ENCODE measurements around the gene PHF21B. TPM values are rescaled to one million over a fixed set of nuclear protein-coding genes. Genes with fewer than 3 reads are reported as not detected.

Gene PHF21B
- total and polyA plus RNA-seq, 5 donors from 2014 or later, result not detected

- Mint-ChIP-seq H3K27ac (no peak overlapping the region), H3K4me3 (no peak overlapping the region)
Observed at GRCh38 chr22:45051419-45051818, 41.6 kb upstream of the PHF21B start.

GRCh38 chr22:45047260-45047659 is 37.5 kb upstream of the PHF21B start:
- no peak for ATAC-seq (ENCODE audit: low read depth in 2 of 2)
- no peak overlapping the region for H3K4me3 Mint-ChIP-seq

More at GRCh38 chr22:45051419-45051818, 41.6 kb upstream of the PHF21B start:
- no peaks in the 10 kb centered on the region for H3K36me3 Mint-ChIP-seq
- no peak overlapping the region for H3K27ac ChIP-seq (ENCODE audit: insufficient read depth, low read length, poor library complexity, severe bottlenecking)
- H3K9me3 Mint-ChIP-seq, result peaks cover 0 to 7% (median 0%) of the 10 kb centered on the region in 7 donors
- no peaks in the 10 kb centered on the region for H3K9me3 ChIP-seq (ENCODE audit: control insufficient read depth in 2 of 2, low read length in 2 of 2)
- no peaks in the 10 kb centered on the region for H3K27me3 ChIP-seq (ENCODE audit: control insufficient read depth, insufficient read depth, low read length)
- H3K4me1 Mint-ChIP-seq, result no peaks in the 10 kb centered on the region
- peaks cover 14% of the 10 kb centered on the region for H3K27me3 Mint-ChIP-seq
- ATAC-seq (ENCODE audit: low read depth in 2 of 2), result no peak
- H3K4me3 ChIP-seq (ENCODE audit: low read depth, low read length), result no peak overlapping the region
- no peaks in the 10 kb centered on the region for H3K36me3 ChIP-seq (ENCODE audit: control insufficient read depth, insufficient read depth, low read length)
- H3K4me1 ChIP-seq (ENCODE audit: control insufficient read depth, insufficient read depth, low read length, poor library complexity, severe bottlenecking), result no peaks in the 10 kb centered on the region
- no peak for DNase-seq

DNA sequence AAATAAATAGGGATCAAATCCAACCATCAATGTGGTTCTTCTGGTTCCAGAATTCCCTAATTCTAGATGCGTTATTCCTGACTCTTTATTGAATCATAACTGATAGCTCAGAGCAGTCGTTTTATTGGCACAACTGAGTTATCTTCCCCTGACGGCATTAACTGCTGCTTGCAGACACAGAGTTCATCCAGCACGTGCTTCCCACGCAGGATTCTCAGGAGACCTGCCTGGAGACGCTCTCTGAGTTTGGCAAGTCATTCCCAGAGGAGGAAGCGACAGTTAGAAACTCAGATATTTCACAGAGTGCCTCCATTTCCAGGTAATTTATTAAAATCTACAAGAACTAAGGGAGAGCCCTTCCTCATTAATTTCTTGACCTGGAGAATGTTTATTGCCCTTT is 35.4 kb upstream of the PHF21B start:
- Mint-ChIP-seq H3K36me3 (no peaks in the 10 kb centered on the region), H3K4me1 (no peaks in the 10 kb centered on the region), H3K27ac (no peak overlapping the region), H3K9me3 (peaks cover 0 to 6% (median 0%) of the 10 kb centered on the region in 7 donors), H3K27me3 (peaks cover 10% of the 10 kb centered on the region), H3K4me3 (no peak overlapping the region)
- Histone ChIP-seq H3K27ac (ENCODE audit: insufficient read depth, low read length, poor library complexity, severe bottlenecking) (no peak overlapping the region), H3K9me3 (ENCODE audit: control insufficient read depth in 2 of 2, low read length in 2 of 2) (no peaks in the 10 kb centered on the region), H3K36me3 (ENCODE audit: control insufficient read depth, insufficient read depth, low read length) (no peaks in the 10 kb centered on the region), H3K4me1 (ENCODE audit: control insufficient read depth, insufficient read depth, low read length, poor library complexity, severe bottlenecking) (no peaks in the 10 kb centered on the region), H3K4me3 (ENCODE audit: low read depth, low read length) (no peak overlapping the region), H3K27me3 (ENCODE audit: control insufficient read depth, insufficient read depth, low read length) (no peaks in the 10 kb centered on the region)
- DNase-seq (no peak), ATAC-seq (ENCODE audit: low read depth in 2 of 2) (no peak)

More at GRCh38 chr22:45047260-45047659, 37.5 kb upstream of the PHF21B start:
- H3K27ac Mint-ChIP-seq, result no peak overlapping the region
- Histone ChIP-seq H3K9me3 (ENCODE audit: control insufficient read depth in 2 of 2, low read length in 2 of 2) (no peaks in the 10 kb centered on the region), H3K4me3 (ENCODE audit: low read depth, low read length) (no peak overlapping the region), H3K36me3 (ENCODE audit: control insufficient read depth, insufficient read depth, low read length) (no peaks in the 10 kb centered on the region), H3K27me3 (ENCODE audit: control insufficient read depth, insufficient read depth, low read length) (no peaks in the 10 kb centered on the region), H3K27ac (ENCODE audit: insufficient read depth, low read length, poor library complexity, severe bottlenecking) (no peak overlapping the region), H3K4me1 (ENCODE audit: control insufficient read depth, insufficient read depth, low read length, poor library complexity, severe bottlenecking) (no peaks in the 10 kb centered on the region)
- H3K9me3 Mint-ChIP-seq, result peaks cover 0 to 6% (median 0%) of the 10 kb centered on the region in 7 donors
- no peaks in the 10 kb centered on the region for H3K36me3 Mint-ChIP-seq
- peaks cover 13% of the 10 kb centered on the region for H3K27me3 Mint-ChIP-seq
- H3K4me1 Mint-ChIP-seq, result no peaks in the 10 kb centered on the region
- no peak for DNase-seq

- no peak for ATAC-seq (ENCODE audit: low read depth in 2 of 2)
- no peak overlapping the region for H3K4me3 Mint-ChIP-seq
- Histone ChIP-seq H3K27ac (ENCODE audit: insufficient read depth, low read length, poor library complexity, severe bottlenecking) (no peak overlapping the region), H3K4me1 (ENCODE audit: control insufficient read depth, insufficient read depth, low read length, poor library complexity, severe bottlenecking) (no peaks in the 10 kb centered on the region), H3K27me3 (ENCODE audit: control insufficient read depth, insufficient read depth, low read length) (no peaks in the 10 kb centered on the region), H3K9me3 (ENCODE audit: control insufficient read depth in 2 of 2, low read length in 2 of 2) (no peaks in the 10 kb centered on the region), H3K4me3 (ENCODE audit: low read depth, low read length) (no peak overlapping the region), H3K36me3 (ENCODE audit: control insufficient read depth, insufficient read depth, low read length) (no peaks in the 10 kb centered on the region)
- H3K36me3 Mint-ChIP-seq, result no peaks in the 10 kb centered on the region
- peaks cover 1% of the 10 kb centered on the region for H3K27me3 Mint-ChIP-seq
- no peak overlapping the region for H3K27ac Mint-ChIP-seq
- no peaks in the 10 kb centered on the region for H3K4me1 Mint-ChIP-seq
- DNase-seq, result no peak
- peaks cover 0 to 6% (median 0%) of the 10 kb centered on the region in 7 donors for H3K9me3 Mint-ChIP-seq
Observed at GRCh38 chr22:45042263-45042662, 32.5 kb upstream of the PHF21B start.

GRCh38 chr22:45039133-45039532 is 29.3 kb upstream of the PHF21B start:
- no peak overlapping the region for H3K27ac Mint-ChIP-seq
- H3K36me3 Mint-ChIP-seq, result no peaks in the 10 kb centered on the region
- no peaks in the 10 kb centered on the region for H3K27me3 Mint-ChIP-seq
- Histone ChIP-seq H3K9me3 (ENCODE audit: control insufficient read depth in 2 of 2, low read length in 2 of 2) (no peaks in the 10 kb centered on the region), H3K27me3 (ENCODE audit: control insufficient read depth, insufficient read depth, low read length) (no peaks in the 10 kb centered on the region), H3K36me3 (ENCODE audit: control insufficient read depth, insufficient read depth, low read length) (no peaks in the 10 kb centered on the region), H3K4me1 (ENCODE audit: control insufficient read depth, insufficient read depth, low read length, poor library complexity, severe bottlenecking) (no peaks in the 10 kb centered on the region), H3K4me3 (ENCODE audit: low read depth, low read length) (no peak overlapping the region), H3K27ac (ENCODE audit: insufficient read depth, low read length, poor library complexity, severe bottlenecking) (no peak overlapping the region)
- no peak for ATAC-seq (ENCODE audit: low read depth in 2 of 2)
- H3K9me3 Mint-ChIP-seq, result peaks cover 0 to 2% (median 0%) of the 10 kb centered on the region in 7 donors
- DNase-seq, result no peak
- H3K4me1 Mint-ChIP-seq, result no peaks in the 10 kb centered on the region
- H3K4me3 Mint-ChIP-seq, result no peak overlapping the region

DNA sequence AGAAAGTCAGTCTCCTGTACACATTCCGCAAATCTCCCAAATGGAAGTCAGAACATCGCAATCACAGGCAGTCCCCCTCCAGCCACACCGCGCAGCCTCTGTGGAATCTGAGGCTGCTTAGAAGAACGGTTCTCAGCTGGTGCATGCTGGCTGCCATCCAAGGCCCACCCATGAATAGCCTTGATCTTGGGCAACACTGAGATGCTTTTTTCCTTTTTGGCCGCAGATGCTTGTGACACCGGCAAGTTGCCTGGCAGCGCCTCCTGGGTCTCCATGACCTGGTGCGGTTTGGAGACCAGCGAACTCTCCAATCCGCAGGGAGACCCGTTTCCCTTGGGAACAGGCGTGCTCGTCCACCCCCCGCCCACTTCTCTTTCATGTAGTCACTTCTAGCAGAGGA is 26.3 kb upstream of the PHF21B start:
- no peak for ATAC-seq (ENCODE audit: low read depth in 2 of 2)
- no peaks in the 10 kb centered on the region for H3K27me3 ChIP-seq (ENCODE audit: control insufficient read depth, insufficient read depth, low read length)
- no peak for DNase-seq
- H3K27ac ChIP-seq (ENCODE audit: insufficient read depth, low read length, poor library complexity, severe bottlenecking), result no peak overlapping the region
- no peaks in the 10 kb centered on the region for H3K4me1 Mint-ChIP-seq
- H3K4me3 ChIP-seq (ENCODE audit: low read depth, low read length), result no peak overlapping the region
- H3K4me1 ChIP-seq (ENCODE audit: control insufficient read depth, insufficient read depth, low read length, poor library complexity, severe bottlenecking), result no peaks in the 10 kb centered on the region
- peaks cover 6% of the 10 kb centered on the region for H3K27me3 Mint-ChIP-seq
- no peak overlapping the region for H3K27ac Mint-ChIP-seq
- no peak overlapping the region for H3K4me3 Mint-ChIP-seq
- no peaks in the 10 kb centered on the region for H3K9me3 ChIP-seq (ENCODE audit: control insufficient read depth in 2 of 2, low read length in 2 of 2)
- no peaks in the 10 kb centered on the region for H3K36me3 Mint-ChIP-seq
- H3K36me3 ChIP-seq (ENCODE audit: control insufficient read depth, insufficient read depth, low read length), result no peaks in the 10 kb centered on the region
- peaks cover 0 to 2% (median 0%) of the 10 kb centered on the region in 7 donors for H3K9me3 Mint-ChIP-seq

DNA sequence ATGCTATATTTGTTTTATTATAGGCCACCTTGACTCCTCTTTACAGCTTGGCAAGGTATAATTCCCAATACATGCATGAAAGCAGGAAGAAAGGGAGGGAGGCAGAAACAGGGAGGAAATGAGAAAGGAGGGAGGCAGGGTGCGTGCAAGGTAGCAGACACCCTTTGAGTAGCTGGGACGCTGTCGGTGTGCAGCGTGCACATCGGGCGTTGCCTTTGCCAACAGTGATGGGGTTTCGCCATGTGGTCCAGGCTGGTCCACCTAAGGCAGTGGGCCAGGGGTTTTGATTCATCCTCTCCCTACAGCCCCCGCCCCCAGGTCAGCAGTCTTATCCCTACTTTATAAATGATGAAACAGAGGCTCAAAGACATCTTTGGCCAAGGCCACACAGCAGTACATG is 25.0 kb upstream of the PHF21B start:
- Mint-ChIP-seq H3K4me1 (no peaks in the 10 kb centered on the region), H3K27ac (no peak overlapping the region), H3K9me3 (peaks cover 0 to 2% (median 0%) of the 10 kb centered on the region in 7 donors), H3K27me3 (peaks cover 6% of the 10 kb centered on the region), H3K4me3 (no peak overlapping the region), H3K36me3 (no peaks in the 10 kb centered on the region)
- Histone ChIP-seq H3K9me3 (ENCODE audit: control insufficient read depth in 2 of 2, low read length in 2 of 2) (no peaks in the 10 kb centered on the region), H3K27me3 (ENCODE audit: control insufficient read depth, insufficient read depth, low read length) (no peaks in the 10 kb centered on the region), H3K4me3 (ENCODE audit: low read depth, low read length) (no peak overlapping the region), H3K4me1 (ENCODE audit: control insufficient read depth, insufficient read depth, low read length, poor library complexity, severe bottlenecking) (no peaks in the 10 kb centered on the region), H3K27ac (ENCODE audit: insufficient read depth, low read length, poor library complexity, severe bottlenecking) (no peak overlapping the region), H3K36me3 (ENCODE audit: control insufficient read depth, insufficient read depth, low read length) (no peaks in the 10 kb centered on the region)
- no peak for ATAC-seq (ENCODE audit: low read depth in 2 of 2)
- no peak for DNase-seq

DNA sequence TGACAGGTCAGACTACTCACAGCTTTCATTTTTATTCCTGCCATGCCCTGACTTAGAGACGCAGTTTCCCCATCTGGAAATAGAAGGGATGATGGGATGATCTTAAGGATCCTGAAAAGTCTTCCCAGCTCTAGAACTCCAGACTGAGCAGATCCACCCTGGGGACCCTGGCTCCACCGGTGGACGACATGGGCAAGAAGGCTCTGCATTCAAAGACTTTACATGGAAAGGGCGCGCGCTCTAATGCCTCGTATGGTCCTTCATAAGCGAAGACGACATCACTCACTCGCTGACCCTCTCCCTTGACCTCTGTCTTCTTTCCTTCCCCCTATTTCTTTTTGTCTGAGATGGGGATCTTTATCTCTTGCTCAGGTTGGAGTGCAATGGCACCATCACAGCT is 24.4 kb upstream of the PHF21B start:
- no peaks in the 10 kb centered on the region for H3K36me3 ChIP-seq (ENCODE audit: control insufficient read depth, insufficient read depth, low read length)
- Mint-ChIP-seq H3K27ac (no peak overlapping the region), H3K36me3 (no peaks in the 10 kb centered on the region), H3K4me1 (no peaks in the 10 kb centered on the region), H3K4me3 (no peak overlapping the region), H3K27me3 (peaks cover 6% of the 10 kb centered on the region), H3K9me3 (peaks cover 0 to 2% (median 0%) of the 10 kb centered on the region in 7 donors)
- H3K4me1 ChIP-seq (ENCODE audit: control insufficient read depth, insufficient read depth, low read length, poor library complexity, severe bottlenecking), result no peaks in the 10 kb centered on the region
- ATAC-seq (ENCODE audit: low read depth in 2 of 2) (no peak), DNase-seq (no peak)
- no peak overlapping the region for H3K27ac ChIP-seq (ENCODE audit: insufficient read depth, low read length, poor library complexity, severe bottlenecking)
- H3K27me3 ChIP-seq (ENCODE audit: control insufficient read depth, insufficient read depth, low read length), result no peaks in the 10 kb centered on the region
- H3K9me3 ChIP-seq (ENCODE audit: control insufficient read depth in 2 of 2, low read length in 2 of 2), result no peaks in the 10 kb centered on the region
- no peak overlapping the region for H3K4me3 ChIP-seq (ENCODE audit: low read depth, low read length)

All from CD4-positive, CD25-positive, alpha-beta regulatory T cell (primary cell).